GM13977 (cell line): ENCODE results near the gene KLHL17.

Experiments used
- DNase-seq: peaks from one replicate; pipeline ENCODE4 v3.0.0; 2012; ENCODE audit warnings: low spot score
- in situ Hi-C: fragments of 300-500 bp; cut with MboI; formaldehyde crosslinking; loops from one replicate; pipeline ENCODE4 v1.12.0; 2022; ENCODE audit warnings: low sequenced_read_pairs, low pct_unique_long_range_greater_than_20kb, mixed read lengths, inconsistent platforms; ENCODE audit not compliant: unreplicated experiment
- TF ChIP-seq, protein P1 (sequence below): IDR thresholded peaks from 2 replicates; pipeline ENCODE4 v1.5.1; 2012; ENCODE audit warnings: mild to moderate bottlenecking, control low read depth; ENCODE audit not compliant: insufficient read depth; ENCODE audit errors: extremely low read depth, missing control alignments

Gene KLHL17

DNA sequence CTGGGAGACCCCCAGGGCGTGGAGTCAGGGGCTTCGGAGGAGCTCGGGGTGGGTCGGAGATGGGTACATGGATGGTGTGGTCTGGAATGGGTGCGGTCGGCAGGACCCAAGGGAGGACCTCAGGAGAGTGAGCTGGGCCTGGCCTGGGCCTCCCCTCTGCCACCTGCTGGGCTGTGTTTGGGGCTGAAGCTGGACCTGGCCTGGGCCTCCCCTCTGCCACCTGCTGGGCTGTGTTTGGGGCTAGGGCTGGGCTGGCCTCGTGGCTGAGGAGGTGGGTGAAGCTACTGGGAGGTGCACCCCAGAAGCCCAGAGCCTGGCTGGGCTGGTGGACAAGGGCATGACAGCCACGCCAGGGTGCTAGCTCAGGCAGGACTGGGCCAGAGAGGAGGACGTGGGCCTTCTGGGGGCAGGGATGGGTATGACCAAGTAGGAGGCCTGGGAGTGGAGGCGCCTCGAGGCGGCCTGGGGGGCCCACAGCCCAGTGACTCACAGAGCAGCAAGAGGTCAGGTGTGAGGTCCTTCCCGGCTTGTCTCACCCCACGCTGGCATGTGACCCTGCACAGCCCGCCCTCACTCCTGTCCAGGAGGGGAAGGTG is 22.2 kb upstream of the KLHL17 start:
- DNase-seq, result peak; percentile 63
- TF ChIP-seq, protein P1, sequence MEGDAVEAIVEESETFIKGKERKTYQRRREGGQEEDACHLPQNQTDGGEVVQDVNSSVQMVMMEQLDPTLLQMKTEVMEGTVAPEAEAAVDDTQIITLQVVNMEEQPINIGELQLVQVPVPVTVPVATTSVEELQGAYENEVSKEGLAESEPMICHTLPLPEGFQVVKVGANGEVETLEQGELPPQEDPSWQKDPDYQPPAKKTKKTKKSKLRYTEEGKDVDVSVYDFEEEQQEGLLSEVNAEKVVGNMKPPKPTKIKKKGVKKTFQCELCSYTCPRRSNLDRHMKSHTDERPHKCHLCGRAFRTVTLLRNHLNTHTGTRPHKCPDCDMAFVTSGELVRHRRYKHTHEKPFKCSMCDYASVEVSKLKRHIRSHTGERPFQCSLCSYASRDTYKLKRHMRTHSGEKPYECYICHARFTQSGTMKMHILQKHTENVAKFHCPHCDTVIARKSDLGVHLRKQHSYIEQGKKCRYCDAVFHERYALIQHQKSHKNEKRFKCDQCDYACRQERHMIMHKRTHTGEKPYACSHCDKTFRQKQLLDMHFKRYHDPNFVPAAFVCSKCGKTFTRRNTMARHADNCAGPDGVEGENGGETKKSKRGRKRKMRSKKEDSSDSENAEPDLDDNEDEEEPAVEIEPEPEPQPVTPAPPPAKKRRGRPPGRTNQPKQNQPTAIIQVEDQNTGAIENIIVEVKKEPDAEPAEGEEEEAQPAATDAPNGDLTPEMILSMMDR, result peak; percentile 60
- in situ Hi-C loops, result no loop called here

DNA sequence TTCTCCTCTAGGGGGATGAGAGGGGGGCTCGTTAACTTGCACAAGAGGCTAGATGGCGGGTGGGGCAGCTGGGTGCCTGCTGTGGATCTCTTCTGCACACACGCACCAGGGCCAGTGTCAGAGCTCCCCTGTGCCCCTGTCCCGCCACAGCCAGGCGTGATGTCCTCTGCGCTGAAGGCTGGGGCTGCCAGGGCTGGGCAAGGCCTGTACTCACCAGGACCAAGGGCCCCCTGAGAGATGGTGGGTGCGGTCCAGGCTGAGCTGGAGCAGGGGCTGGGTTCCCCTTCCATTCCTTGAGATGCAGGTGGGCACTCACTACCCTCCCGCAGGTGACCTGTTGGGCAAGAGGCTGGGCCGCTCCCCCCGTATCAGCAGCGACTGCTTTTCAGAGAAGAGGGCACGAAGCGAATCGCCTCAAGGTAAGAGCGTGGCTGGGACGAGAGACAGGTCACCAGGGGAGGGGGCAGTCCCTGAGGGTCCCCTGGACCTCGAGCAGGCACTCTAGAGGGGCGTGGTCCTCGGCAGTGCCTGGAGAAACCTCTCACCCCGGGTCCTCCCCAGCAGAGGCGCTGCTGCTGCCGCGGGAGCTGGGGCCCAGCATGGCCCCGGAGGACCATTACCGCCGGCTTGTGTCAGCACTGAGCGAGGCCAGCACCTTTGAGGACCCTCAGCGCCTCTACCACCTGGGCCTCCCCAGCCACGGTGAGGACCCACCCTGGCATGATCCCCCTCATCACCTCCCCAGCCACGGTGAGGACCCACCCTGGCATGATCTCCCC is 21.5 kb upstream of the KLHL17 start:
- no peak for DNase-seq
- TF ChIP-seq, protein P1, result no peak
- in situ Hi-C loops, result no loop called here

DNA sequence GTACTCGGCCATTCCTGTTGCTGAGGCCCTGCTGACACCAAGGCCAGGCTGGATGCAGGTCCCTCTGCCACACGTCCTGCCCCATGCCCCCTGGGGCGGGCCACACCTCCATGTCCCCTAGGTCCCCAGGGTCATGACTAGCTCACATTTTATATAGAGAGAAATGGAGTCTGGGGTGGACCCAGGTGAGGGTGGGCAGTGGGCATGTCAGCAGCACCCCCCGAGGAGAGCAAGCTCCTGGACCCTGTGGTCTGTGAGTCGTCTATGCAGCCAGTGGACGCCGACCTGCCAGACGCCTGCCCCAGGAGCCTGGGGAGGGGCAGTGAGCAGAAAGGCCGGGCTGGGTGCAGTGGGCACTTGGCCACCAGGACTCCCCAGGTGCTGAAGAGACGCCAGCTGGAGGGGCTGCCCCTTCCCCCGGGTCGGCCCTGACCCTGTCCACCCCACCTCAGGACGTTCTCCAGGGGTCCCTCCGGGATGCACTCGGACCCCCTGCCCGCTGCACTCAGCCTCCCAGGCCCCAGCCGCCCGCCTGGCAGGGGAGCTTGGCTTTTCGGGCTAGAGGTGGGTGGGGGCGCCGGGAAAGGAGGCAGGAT is 20.8 kb upstream of the KLHL17 start:
- in situ Hi-C loops, result no loop called here
- TF ChIP-seq, protein P1, result no peak
- DNase-seq, result no peak

DNA sequence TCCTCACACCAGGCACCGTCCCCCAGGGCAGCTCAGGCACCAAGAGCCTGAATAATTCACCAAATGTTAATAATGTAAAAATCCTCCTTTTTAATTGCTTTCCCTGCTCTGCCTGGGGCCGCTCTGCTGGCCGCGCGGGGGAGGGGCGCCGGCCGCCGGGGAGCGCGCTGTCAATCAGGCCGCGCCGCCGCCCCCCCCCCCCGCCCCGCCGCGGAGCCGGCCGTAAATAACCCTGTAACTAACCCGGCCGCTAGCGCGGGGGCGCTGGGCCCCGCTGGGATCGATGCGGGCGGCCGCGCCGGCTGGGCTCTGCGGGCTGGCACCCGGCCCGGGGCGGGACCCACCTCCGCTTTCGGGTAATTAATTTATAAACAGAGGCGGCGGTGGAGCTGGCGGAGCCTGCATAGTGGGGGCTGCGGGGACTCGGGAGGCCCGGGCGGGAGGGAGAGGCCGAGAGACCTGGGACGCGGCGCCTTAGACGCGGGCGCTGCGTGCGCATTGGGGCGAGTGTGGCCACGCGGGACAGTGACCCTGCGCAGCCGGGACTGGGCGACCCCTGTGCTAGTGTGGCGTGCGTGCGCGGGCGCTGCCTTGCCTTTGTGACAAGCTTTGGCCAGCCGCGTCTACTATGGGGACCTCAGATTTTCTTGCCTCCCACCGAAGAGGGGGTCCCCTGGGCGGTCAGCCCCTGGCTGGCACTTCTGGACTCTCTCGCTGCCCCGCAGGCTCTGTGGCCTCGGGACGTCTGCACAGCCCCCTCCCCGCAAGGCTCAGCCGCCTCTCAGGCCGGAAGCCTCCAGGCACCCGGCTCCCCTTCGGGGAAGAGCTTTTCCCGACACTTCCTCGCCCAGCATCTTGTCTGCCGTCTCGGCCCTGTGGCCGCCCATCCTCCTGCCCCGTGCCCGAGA is 20.0 kb upstream of the KLHL17 start:
- TF ChIP-seq, protein P1, result no peak
- peak; percentile 87 for DNase-seq
- in situ Hi-C loops, result no loop called here

DNA sequence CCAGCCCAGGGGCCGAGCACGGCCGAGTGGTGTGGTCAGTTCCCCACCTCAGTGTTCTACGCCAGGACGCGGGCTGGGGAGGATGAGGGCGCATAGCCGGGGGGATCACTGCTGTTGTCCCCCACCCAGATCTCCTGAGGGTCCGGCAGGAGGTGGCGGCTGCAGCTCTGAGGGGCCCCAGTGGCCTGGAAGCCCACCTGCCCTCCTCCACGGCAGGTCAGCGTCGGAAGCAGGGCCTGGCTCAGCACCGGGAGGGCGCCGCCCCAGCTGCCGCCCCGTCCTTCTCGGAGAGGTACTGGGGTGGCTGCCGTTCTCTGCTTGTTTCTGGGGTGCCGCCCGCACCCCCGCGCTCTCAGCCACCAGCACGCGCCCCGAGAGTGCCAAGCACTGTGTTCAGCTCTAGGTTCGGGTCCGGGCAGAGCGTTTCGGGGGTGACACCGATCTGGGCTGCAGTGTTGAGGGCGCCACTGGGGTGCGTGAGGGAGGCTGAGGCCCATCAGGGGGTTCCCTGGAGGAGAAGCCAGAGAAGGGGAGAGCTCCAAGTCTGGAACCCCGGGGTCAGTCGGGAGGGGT is 19.3 kb upstream of the KLHL17 start:
- TF ChIP-seq, protein P1, result no peak
- DNase-seq, result no peak
- in situ Hi-C loops, result no loop called here
